ENCODE data around the gene SF3B2. TPM values are rescaled to one million over a fixed set of nuclear protein-coding genes. Genes with fewer than 3 reads are reported as not detected.

SF3B2 gene
- total and polyA plus RNA-seq, 2 donors (not counting 3 experiments of a cell fraction or from before 2014, with no cell fraction given), result 99.4 to 196 TPM

- FAIRE-seq (no peak), DNase-seq (ENCODE audit: low read depth, low spot score) (no peak)
- intact Hi-C loops (cut with micrococcal nuclease) (no loop called here), dilution Hi-C loops (cut with MboI; ENCODE audit: extremely low pct_ligation_motif_present, low sequenced_read_pairs) (no loop called here)
- H3K27me3 ChIP-seq (ENCODE audit: control insufficient read depth in 2 of 2, insufficient read depth in 2 of 2, low read length in 2 of 2), result no peaks in the 10 kb centered on the region
- no peak overlapping the region for H3K9ac ChIP-seq (replicated peaks; ENCODE audit: extremely low read depth, insufficient read depth, low read length)
- no peak for TF ChIP-seq MAX (IDR thresholded peaks at IDR 0.05; ENCODE audit: insufficient read depth, insufficient read length)
- no peak for TF ChIP-seq FOS (IDR thresholded peaks at IDR 0.05; ENCODE audit: borderline replicate concordance, insufficient read depth, low read length)
- no peak for TF ChIP-seq MYC (IDR thresholded peaks at IDR 0.05; ENCODE audit: low read depth, low read length)
- no peak for TF ChIP-seq POLR2A (IDR thresholded peaks at IDR 0.05; ENCODE audit: low read depth, low read length)
- TF ChIP-seq EZH2 (IDR thresholded peaks at IDR 0.05; ENCODE audit: borderline replicate concordance, low read depth, low read length, severe bottlenecking), result no peak
- TF ChIP-seq CTCF (IDR thresholded peaks at IDR 0.05; ENCODE audit: extremely low read depth in 1 of 2, insufficient read depth in 1 of 2, low read depth in 1 of 2, low read length in 2 of 2), result no peak
- TF ChIP-seq POLR2AphosphoS5 (IDR thresholded peaks at IDR 0.05; ENCODE audit: insufficient read depth, low read depth, low read length), result no peak
- no peak for TF ChIP-seq JUN (IDR thresholded peaks at IDR 0.05; ENCODE audit: borderline replicate concordance, insufficient read depth, insufficient read length, low read depth)
- TF ChIP-seq GATA2 (IDR thresholded peaks at IDR 0.05; ENCODE audit: insufficient read depth, insufficient read length, low read depth, low read length), result no peak
- no peaks in the 10 kb centered on the region for H3K9me1 ChIP-seq (replicated peaks; ENCODE audit: control insufficient read depth, extremely low read depth, insufficient read depth, low read length)
- H3K36me3 ChIP-seq (ENCODE audit: control insufficient read depth in 2 of 2, extremely low read depth in 1 of 2, insufficient read depth in 2 of 2, low read length in 2 of 2), result no peaks in the 10 kb centered on the region
- H3K27ac ChIP-seq (ENCODE audit: insufficient read depth, low read depth, low read length), result no peak overlapping the region
- H3K4me1 ChIP-seq (ENCODE audit: control insufficient read depth, extremely low read depth, insufficient read depth, low read length), result no peaks in the 10 kb centered on the region
- H3K4me3 ChIP-seq (replicated peaks in 1 of 3; ENCODE audit: insufficient read depth in 1 of 3, low read depth in 1 of 3, low read length in 3 of 3), result no peak overlapping the region
- H2AFZ ChIP-seq (ENCODE audit: low read depth, low read length), result no peak overlapping the region
- no peaks in the 10 kb centered on the region for H3K9me3 ChIP-seq (replicated peaks; ENCODE audit: control insufficient read depth, insufficient read depth, low read length)
- BruUV-seq (replicated peaks), result no TSS peak
- H3K4me2 ChIP-seq (ENCODE audit: insufficient read depth, low read length), result no peak overlapping the region
- ChIA-PET POLR2A (no interaction called here), CTCF (no interaction called here)
- H4K20me1 ChIP-seq (replicated peaks; ENCODE audit: control insufficient read depth, extremely low read depth, insufficient read depth, low read length), result no peaks in the 10 kb centered on the region
- peaks cover 9% of the 10 kb centered on the region for H3K79me2 ChIP-seq (ENCODE audit: control insufficient read depth, insufficient read depth, low read length)
Measured at GRCh38 chr11:66101066-66101464, 48.9 kb downstream of the SF3B2 start.

All from endothelial cell of umbilical vein (primary cell).